GM19035 (cell line): ENCODE measurements around the gene CHD8.

Experiments
- ATAC-seq: cut with Tn5 transposase; IDR thresholded peaks from one replicate; pipeline ENCODE4 v1.9.1; 2021; ENCODE audit not compliant: unreplicated experiment

The CHD8 gene

DNA sequence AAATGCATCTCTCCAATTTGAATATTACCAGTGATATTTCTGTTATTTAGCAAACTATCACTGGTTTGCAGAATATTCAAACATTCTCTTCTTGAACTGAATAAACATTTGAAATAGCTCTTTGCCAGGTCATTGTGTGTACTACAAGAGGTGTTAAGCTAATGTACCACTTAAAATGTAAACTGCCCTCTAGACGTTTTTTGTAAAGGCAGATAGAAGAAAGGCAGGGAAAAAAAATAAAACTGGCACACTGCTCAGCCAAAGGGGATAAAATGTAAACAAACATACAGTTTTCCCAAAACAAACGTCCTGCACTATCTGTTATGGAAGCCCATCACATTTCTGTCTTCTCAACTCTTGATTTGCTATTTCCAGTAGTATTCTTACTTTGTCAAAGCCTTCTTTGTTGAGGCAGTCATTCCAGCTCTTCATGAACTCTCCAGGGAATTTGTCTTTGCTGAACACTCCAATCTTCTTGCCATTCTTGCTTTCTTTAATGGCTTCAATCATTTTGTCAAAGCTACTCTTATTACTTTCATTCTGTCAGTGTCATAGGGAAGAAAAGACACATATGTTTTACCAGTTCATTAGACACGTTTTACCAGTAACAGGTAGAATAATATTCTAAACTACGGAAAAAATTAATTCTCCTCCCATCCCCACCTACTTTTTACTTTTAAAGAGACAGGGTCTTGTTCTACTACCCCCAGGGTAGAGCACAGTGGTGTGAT lies 85.8 kb downstream of the CHD8 start:
- no peak for ATAC-seq

GRCh38 chr14:21367582-21368144 lies 88.3 kb downstream of the CHD8 start:
- ATAC-seq = no peak

- no peak for ATAC-seq
Measured at GRCh38 chr14:21356511-21356910, 99.4 kb downstream of the CHD8 start.

- peak; percentile 49 for ATAC-seq
Measured at GRCh38 chr14:21352587-21352986, 103.3 kb downstream of the CHD8 start.

DNA sequence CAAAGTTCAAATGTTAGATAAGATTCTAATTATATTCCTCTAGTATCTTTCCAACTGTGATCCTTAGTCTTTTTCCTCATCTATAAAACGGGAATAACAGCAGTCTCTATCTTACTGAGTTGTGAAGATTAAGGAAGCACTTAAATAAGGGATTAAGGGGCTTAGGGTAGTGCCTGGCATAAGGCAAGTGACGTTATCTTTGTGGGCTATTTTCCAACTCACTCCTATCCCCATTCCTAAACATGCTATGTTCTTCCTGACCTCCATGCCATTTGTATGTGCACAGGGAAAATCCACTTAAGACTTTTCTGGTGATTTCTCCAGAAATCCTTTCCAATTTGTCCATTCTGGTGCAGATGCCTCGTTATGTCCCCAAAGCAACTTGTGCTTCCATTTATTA lies 105.4 kb downstream of the CHD8 start:
- no peak for ATAC-seq

DNA sequence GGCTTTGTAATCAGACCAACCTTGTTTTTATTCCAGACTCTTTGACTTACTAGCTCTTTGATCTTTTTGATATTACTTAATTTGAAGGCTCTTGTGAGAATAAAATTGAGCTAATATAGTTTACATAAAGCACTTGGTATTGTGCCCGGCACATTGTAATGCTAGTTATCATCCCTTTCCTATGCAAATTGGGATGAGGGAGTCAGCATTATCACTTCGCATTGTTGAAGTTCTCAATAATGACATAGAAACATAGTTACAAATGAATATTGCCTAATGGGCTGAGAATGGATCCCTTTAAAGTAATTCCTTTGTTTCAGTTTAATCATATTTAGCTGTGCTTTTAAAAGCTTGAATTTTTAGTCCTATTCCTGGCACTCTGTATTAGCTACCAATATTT lies 108.7 kb downstream of the CHD8 start:
- no peak for ATAC-seq

GRCh38 chr14:21346532-21347135 lies 109.3 kb downstream of the CHD8 start:
- no peak for ATAC-seq

GRCh38 chr14:21343035-21343794 lies 112.7 kb downstream of the CHD8 start:
- no peak for ATAC-seq
